Measurements from ENCODE around the gene DPF3.
A peak's percentile ranks its signal among the peaks of the same experiment; 100 is the strongest.

DPF3 gene

GRCh38 chr14:72726444-72726843, 167.5 kb downstream of the DPF3 start:
- H3K4me3 ChIP-seq (replicated peaks; ENCODE audit: low read depth, low read length) = no peak overlapping the region
- DNase-seq (ENCODE audit: low read depth) = peak; percentile 84
- TF ChIP-seq CTCF (IDR thresholded peaks at IDR 0.05; ENCODE audit: low read length, missing control alignments) = no peak

GRCh38 chr14:72723858-72724530, 169.9 kb downstream of the DPF3 start:
- TF ChIP-seq CTCF (IDR thresholded peaks at IDR 0.05; ENCODE audit: low read length, missing control alignments) = no peak
- peak; percentile 70 for DNase-seq (ENCODE audit: low read depth)
- no peak overlapping the region for H3K4me3 ChIP-seq (replicated peaks; ENCODE audit: low read depth, low read length)

- no peak for DNase-seq (ENCODE audit: low read depth)
- TF ChIP-seq CTCF (IDR thresholded peaks at IDR 0.05; ENCODE audit: low read length, missing control alignments) = no peak
- H3K4me3 ChIP-seq (replicated peaks; ENCODE audit: low read depth, low read length) = no peak overlapping the region
Measured at GRCh38 chr14:72722201-72722785, 171.6 kb downstream of the DPF3 start.

GRCh38 chr14:72721083-72721482, 172.8 kb downstream of the DPF3 start:
- no peak overlapping the region for H3K4me3 ChIP-seq (replicated peaks; ENCODE audit: low read depth, low read length)
- no peak for TF ChIP-seq CTCF (IDR thresholded peaks at IDR 0.05; ENCODE audit: low read length, missing control alignments)
- no peak for DNase-seq (ENCODE audit: low read depth)

- DNase-seq (ENCODE audit: low read depth) = no peak
- H3K4me3 ChIP-seq (replicated peaks; ENCODE audit: low read depth, low read length) = no peak overlapping the region
- TF ChIP-seq CTCF (IDR thresholded peaks at IDR 0.05; ENCODE audit: low read length, missing control alignments) = no peak
Measured at GRCh38 chr14:72717220-72717619, 176.7 kb downstream of the DPF3 start.

- no peak for TF ChIP-seq CTCF (IDR thresholded peaks at IDR 0.05; ENCODE audit: low read length, missing control alignments)
- peak; percentile 26 for DNase-seq (ENCODE audit: low read depth)
- H3K4me3 ChIP-seq (replicated peaks; ENCODE audit: low read depth, low read length) = no peak overlapping the region
Measured at GRCh38 chr14:72716476-72716875, 177.4 kb downstream of the DPF3 start.

GRCh38 chr14:72715850-72716228, 178.1 kb downstream of the DPF3 start:
- TF ChIP-seq CTCF (IDR thresholded peaks at IDR 0.05; ENCODE audit: low read length, missing control alignments) = no peak
- peak; percentile 11 for DNase-seq (ENCODE audit: low read depth)

More at GRCh38 chr14:72715850-72716228, 178.1 kb downstream of the DPF3 start:
- no peak overlapping the region for H3K4me3 ChIP-seq (replicated peaks; ENCODE audit: low read depth, low read length)

All from fibroblast of pulmonary artery (primary cell).